ENCODE data around the gene HSF4. TPM values are rescaled to one million over a fixed set of nuclear protein-coding genes. Genes with fewer than 3 reads are reported as not detected.

HSF4 gene
- total and polyA plus RNA-seq, 2 donors (not counting 3 experiments of a cell fraction or from before 2014, with no cell fraction given), result 4.8 to 5.5 TPM

DNA sequence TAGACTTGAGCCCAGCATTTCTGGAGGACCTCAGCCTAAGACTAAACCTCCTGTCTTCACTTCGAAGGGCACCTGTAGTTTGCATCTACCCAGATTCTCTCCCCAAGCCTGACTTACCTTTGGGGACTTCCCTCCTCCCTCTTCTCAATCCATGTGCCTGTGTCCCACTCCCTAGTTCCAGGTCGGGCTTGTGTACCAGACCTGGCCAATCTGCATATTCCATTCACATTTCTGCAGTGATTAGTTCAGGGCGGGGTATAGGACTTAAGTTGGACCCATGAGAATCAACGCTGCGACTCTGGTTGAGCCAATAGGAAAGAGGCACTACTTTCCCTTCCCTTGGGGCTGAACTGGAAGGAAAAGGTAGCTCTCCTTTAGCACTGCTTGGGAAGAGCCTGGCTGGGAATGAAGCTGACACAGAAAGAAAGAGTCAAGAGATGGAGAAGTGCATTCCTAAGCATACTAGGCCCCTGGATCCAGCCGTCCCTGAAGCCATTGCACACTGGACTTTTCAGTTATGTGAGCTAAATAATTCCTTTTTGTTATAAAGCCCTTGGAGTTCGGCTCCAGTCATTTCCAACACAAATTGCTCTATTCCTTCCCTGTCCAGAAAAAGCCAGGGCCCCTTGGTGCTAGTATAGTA is 7.3 kb upstream of the HSF4 start:
- no peak overlapping the region for H3K4me2 ChIP-seq (ENCODE audit: insufficient read depth, low read length)
- no peak for DNase-seq (ENCODE audit: low read depth, low spot score)
- intact Hi-C loops (cut with micrococcal nuclease) (no loop called here), dilution Hi-C loops (cut with MboI; ENCODE audit: extremely low pct_ligation_motif_present, low sequenced_read_pairs) (no loop called here)
- peaks cover 2 to 3% of the 10 kb centered on the region in 2 experiments for H3K27me3 ChIP-seq (ENCODE audit: control insufficient read depth in 2 of 2, insufficient read depth in 2 of 2, low read length in 2 of 2)
- no peak overlapping the region for H3K4me3 ChIP-seq (replicated peaks in 1 of 3; ENCODE audit: insufficient read depth in 1 of 3, low read depth in 1 of 3, low read length in 3 of 3)
- H4K20me1 ChIP-seq (replicated peaks; ENCODE audit: control insufficient read depth, extremely low read depth, insufficient read depth, low read length), result no peaks in the 10 kb centered on the region
- BruUV-seq (replicated peaks), result no TSS peak
- no peak overlapping the region for H3K9ac ChIP-seq (replicated peaks; ENCODE audit: extremely low read depth, insufficient read depth, low read length)
- ChIA-PET POLR2A (no interaction called here), CTCF (interaction anchor here (1.0 to 8.2 kb wide), 8 partner anchors 8 to 203 kb away, joined by 3 to 302 read pairs (median 6); no protein-coding TSS in a partner anchor)
- no peaks in the 10 kb centered on the region for H3K9me3 ChIP-seq (replicated peaks; ENCODE audit: control insufficient read depth, insufficient read depth, low read length)
- FAIRE-seq, result no peak
- H3K27ac ChIP-seq (ENCODE audit: insufficient read depth, low read depth, low read length), result no peak overlapping the region
- no peaks in the 10 kb centered on the region for H3K79me2 ChIP-seq (ENCODE audit: control insufficient read depth, insufficient read depth, low read length)
- H3K4me1 ChIP-seq (ENCODE audit: control insufficient read depth, extremely low read depth, insufficient read depth, low read length), result peaks cover 4% of the 10 kb centered on the region
- TF ChIP-seq, protein P1, sequence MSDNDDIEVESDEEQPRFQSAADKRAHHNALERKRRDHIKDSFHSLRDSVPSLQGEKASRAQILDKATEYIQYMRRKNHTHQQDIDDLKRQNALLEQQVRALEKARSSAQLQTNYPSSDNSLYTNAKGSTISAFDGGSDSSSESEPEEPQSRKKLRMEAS (IDR thresholded peaks at IDR 0.05; ENCODE audit: insufficient read depth, insufficient read length), result no peak
- TF ChIP-seq POLR2AphosphoS5 (IDR thresholded peaks at IDR 0.05; ENCODE audit: insufficient read depth, low read depth, low read length) (no peak), GATA2 (IDR thresholded peaks at IDR 0.05; ENCODE audit: insufficient read depth, insufficient read length, low read depth, low read length) (no peak), POLR2A (IDR thresholded peaks at IDR 0.05; ENCODE audit: low read depth, low read length) (no peak)
- TF ChIP-seq, protein P2, sequence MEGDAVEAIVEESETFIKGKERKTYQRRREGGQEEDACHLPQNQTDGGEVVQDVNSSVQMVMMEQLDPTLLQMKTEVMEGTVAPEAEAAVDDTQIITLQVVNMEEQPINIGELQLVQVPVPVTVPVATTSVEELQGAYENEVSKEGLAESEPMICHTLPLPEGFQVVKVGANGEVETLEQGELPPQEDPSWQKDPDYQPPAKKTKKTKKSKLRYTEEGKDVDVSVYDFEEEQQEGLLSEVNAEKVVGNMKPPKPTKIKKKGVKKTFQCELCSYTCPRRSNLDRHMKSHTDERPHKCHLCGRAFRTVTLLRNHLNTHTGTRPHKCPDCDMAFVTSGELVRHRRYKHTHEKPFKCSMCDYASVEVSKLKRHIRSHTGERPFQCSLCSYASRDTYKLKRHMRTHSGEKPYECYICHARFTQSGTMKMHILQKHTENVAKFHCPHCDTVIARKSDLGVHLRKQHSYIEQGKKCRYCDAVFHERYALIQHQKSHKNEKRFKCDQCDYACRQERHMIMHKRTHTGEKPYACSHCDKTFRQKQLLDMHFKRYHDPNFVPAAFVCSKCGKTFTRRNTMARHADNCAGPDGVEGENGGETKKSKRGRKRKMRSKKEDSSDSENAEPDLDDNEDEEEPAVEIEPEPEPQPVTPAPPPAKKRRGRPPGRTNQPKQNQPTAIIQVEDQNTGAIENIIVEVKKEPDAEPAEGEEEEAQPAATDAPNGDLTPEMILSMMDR (IDR thresholded peaks at IDR 0.05; ENCODE audit: extremely low read depth in 1 of 2, insufficient read depth in 1 of 2, low read depth in 1 of 2, low read length in 2 of 2), result no peak
- no peaks in the 10 kb centered on the region for H3K36me3 ChIP-seq (ENCODE audit: control insufficient read depth in 2 of 2, extremely low read depth in 1 of 2, insufficient read depth in 2 of 2, low read length in 2 of 2)
- no peaks in the 10 kb centered on the region for H3K9me1 ChIP-seq (replicated peaks; ENCODE audit: control insufficient read depth, extremely low read depth, insufficient read depth, low read length)
- H2AFZ ChIP-seq (ENCODE audit: low read depth, low read length), result no peak overlapping the region

All from endothelial cell of umbilical vein (primary cell).